H9 (cell line): ENCODE measurements around the gene CCDC28A. TPM values are rescaled to one million over a fixed set of nuclear protein-coding genes. Genes with fewer than 3 reads are reported as not detected.
A peak's percentile ranks its signal among the peaks of the same experiment; 100 is the strongest.

Experiments
- DNase-seq: peaks from one replicate; pipeline ENCODE4 v3.0.0-alpha.2; 2017
- H2AFZ ChIP-seq: one replicate; pipeline ENCODE4 v1.6.1; 2013; ENCODE audit warnings: mild to moderate bottlenecking, low read length, control low read depth, moderate library complexity
- H2AK5ac ChIP-seq: 2 replicates; pipeline ENCODE4 v1.6.1; 2013; ENCODE audit warnings: low read length, control low read depth, mixed read lengths; ENCODE audit not compliant: insufficient read length
- H2BK120ac ChIP-seq: one replicate; pipeline ENCODE4 v1.6.1; 2013; ENCODE audit warnings: low read depth, mild to moderate bottlenecking, low read length, control low read depth, inconsistent platforms; ENCODE audit not compliant: poor library complexity, severe bottlenecking
- H2BK12ac ChIP-seq: 2 replicates; pipeline ENCODE4 v1.6.1; 2013; ENCODE audit warnings: low read length, control low read depth, mixed read lengths, low read depth; ENCODE audit not compliant: insufficient read length
- H2BK15ac ChIP-seq: 2 replicates; pipeline ENCODE4 v1.6.1; 2013; ENCODE audit warnings: low read depth, low read length, control low read depth
- H2BK20ac ChIP-seq: one replicate; pipeline ENCODE4 v1.6.1; 2013; ENCODE audit warnings: low read depth, mild to moderate bottlenecking, low read length, control low read depth, inconsistent platforms; ENCODE audit not compliant: poor library complexity, severe bottlenecking
- H2BK5ac ChIP-seq: 2 replicates; pipeline ENCODE4 v1.6.1; 2013; ENCODE audit warnings: low read length, control low read depth, mixed read lengths; ENCODE audit not compliant: insufficient read length
- H3K14ac ChIP-seq: 2 replicates; pipeline ENCODE4 v1.6.1; 2013; ENCODE audit warnings: low read length, control low read depth; ENCODE audit not compliant: insufficient read depth
- H3K18ac ChIP-seq: 2 replicates; pipeline ENCODE4 v1.6.1; 2013; ENCODE audit warnings: low read depth, mild to moderate bottlenecking, mixed read lengths, low read length, control low read depth; ENCODE audit not compliant: insufficient read length
- H3K23ac ChIP-seq: 2 replicates; pipeline ENCODE4 v1.6.1; 2013; ENCODE audit warnings: low read length, control low read depth, mixed read lengths, low read depth; ENCODE audit not compliant: insufficient read length
- H3K23me2 ChIP-seq: 2 replicates; pipeline ENCODE4 v1.6.1; 2013; ENCODE audit warnings: low read depth, mild to moderate bottlenecking, mixed read lengths, low read length, control low read depth; ENCODE audit not compliant: insufficient read length, poor library complexity, severe bottlenecking
- H3K27ac ChIP-seq: 2 replicates; pipeline ENCODE4 v1.5.1; 2013; ENCODE audit warnings: low read length, control low read depth, mixed read lengths, low read depth; ENCODE audit not compliant: insufficient read length
- H3K27me3 ChIP-seq: 2 replicates; pipeline ENCODE4 v1.6.1; 2013; ENCODE audit warnings: low read length, control low read depth, inconsistent platforms; ENCODE audit not compliant: insufficient read depth
- H3K4ac ChIP-seq: 2 replicates; pipeline ENCODE4 v1.6.1; 2013; ENCODE audit warnings: low read depth, mild to moderate bottlenecking, control low read depth, inconsistent platforms, low read length, moderate library complexity
- H3K4me1 ChIP-seq: 2 replicates; pipeline ENCODE4 v1.6.1; 2013; ENCODE audit warnings: low read length, control low read depth, inconsistent platforms; ENCODE audit not compliant: insufficient read depth
- H3K4me2 ChIP-seq: 2 replicates; pipeline ENCODE4 v1.6.1; 2013; ENCODE audit warnings: low read length, control low read depth, mixed read lengths; ENCODE audit not compliant: insufficient read length, insufficient read depth
- H3K56ac ChIP-seq: 2 replicates; pipeline ENCODE4 v1.6.1; 2013; ENCODE audit warnings: low read depth, mild to moderate bottlenecking, mixed read lengths, low read length, control low read depth; ENCODE audit not compliant: insufficient read length
- H3K79me1 ChIP-seq: 2 replicates; pipeline ENCODE4 v1.6.1; 2013; ENCODE audit warnings: low read depth, mild to moderate bottlenecking, moderate library complexity, low read length, control low read depth, inconsistent platforms; ENCODE audit not compliant: insufficient read depth, poor library complexity, severe bottlenecking
- H3K79me2 ChIP-seq: 2 replicates; pipeline ENCODE4 v1.6.1; 2013; ENCODE audit warnings: low read length, control low read depth, inconsistent platforms; ENCODE audit not compliant: insufficient read depth
- H3K9ac ChIP-seq: 2 replicates; pipeline ENCODE4 v1.6.1; 2013; ENCODE audit warnings: low read length, control low read depth, mixed read lengths; ENCODE audit not compliant: insufficient read length; ENCODE audit errors: extremely low read depth
- H3K9me3 ChIP-seq: one replicate; pipeline ENCODE4 v1.6.1; 2013; ENCODE audit warnings: low read depth, low read length, inconsistent platforms; ENCODE audit not compliant: control insufficient read depth
- H3T11ph ChIP-seq: one replicate; pipeline ENCODE4 v1.6.1; 2013; ENCODE audit warnings: mild to moderate bottlenecking, low read length, control low read depth, inconsistent platforms
- H4K20me1 ChIP-seq: one replicate; pipeline ENCODE4 v1.6.1; 2013; ENCODE audit not compliant: control insufficient read depth, insufficient read length, insufficient read depth
- H4K5ac ChIP-seq: 2 replicates; pipeline ENCODE4 v1.6.1; 2013; ENCODE audit warnings: low read depth, mild to moderate bottlenecking, mixed read lengths, low read length, control low read depth; ENCODE audit not compliant: insufficient read length
- H4K8ac ChIP-seq: replicated peaks from 2 replicates; pipeline ENCODE4 v1.6.1; 2013; ENCODE audit warnings: low read length, control low read depth, mixed read lengths, low read depth; ENCODE audit not compliant: insufficient read length
- H4K91ac ChIP-seq: 2 replicates; pipeline ENCODE4 v1.6.1; 2013; ENCODE audit warnings: low read depth, mild to moderate bottlenecking, moderate library complexity, mixed read lengths, low read length, control low read depth; ENCODE audit not compliant: insufficient read length
- H3K27ac Mint-ChIP-seq, 3 experiments: 2 replicates in 2 of 3; 3 replicates in 1 of 3; pipeline ENCODE4 v1.8.0; 2020 to 2021; ENCODE audit warnings: mixed read lengths in 3 of 3, mild to moderate bottlenecking in 1 of 3, moderate library complexity in 1 of 3
- H3K27me3 Mint-ChIP-seq: 2 replicates; pipeline ENCODE4 v1.8.0; 2021; ENCODE audit warnings: low read depth, mild to moderate bottlenecking, moderate library complexity, mixed read lengths
- H3K36me3 Mint-ChIP-seq, 3 experiments: 2 replicates in 2 of 3; 3 replicates in 1 of 3; pipeline ENCODE4 v1.8.0; 2020 to 2021; ENCODE audit warnings: low read depth in 3 of 3, mixed read lengths in 3 of 3; ENCODE audit not compliant: insufficient read depth in 1 of 3
- H3K4me1 Mint-ChIP-seq, 2 experiments: 2 replicates each; pipeline ENCODE4 v1.8.0; 2020; ENCODE audit warnings: mixed read lengths in 2 of 2
- H3K4me3 Mint-ChIP-seq, 2 experiments: 2 replicates in 1 of 2; 3 replicates in 1 of 2; pipeline ENCODE4 v1.8.0; 2020 to 2021; ENCODE audit warnings: mild to moderate bottlenecking in 2 of 2, mixed read lengths in 2 of 2, moderate library complexity in 1 of 2
- H3K9me3 Mint-ChIP-seq, 2 experiments: 2 replicates in 1 of 2; 3 replicates in 1 of 2; pipeline ENCODE4 v1.8.0; 2020; ENCODE audit warnings: mild to moderate bottlenecking in 2 of 2, mixed read lengths in 2 of 2, moderate library complexity in 1 of 2
- WGBS: extraction: QIAGEN DNeasy Blood & Tissue Kit; methylation state at CpG from one replicate; pipeline ENCODE4 v1.1.7; 2013; ENCODE audit warnings: missing lambda C conversion rate, low lambda C conversion rate, mixed read lengths; ENCODE audit not compliant: insufficient read length; ENCODE audit errors: extremely low coverage; 5-methylcytosine and 5-hydroxymethylcytosine counted together
- total RNA-seq: library from RNA; stranded (reverse); gene quantifications from 2 replicates; pipeline ENCODE4 v1.2.1, GENCODE V29; 2021
- TF ChIP-seq, protein P1 (sequence below): fragments of 200-600 bp; sonication (generic); conservative IDR thresholded peaks from 3 replicates; pipeline ENCODE4 v1.8.0; 2021; ENCODE audit warnings: antibody characterized with exemption, mild to moderate bottlenecking

CCDC28A gene
- total RNA-seq, 1 experiment from 2014 or later = 12.9 TPM

DNA sequence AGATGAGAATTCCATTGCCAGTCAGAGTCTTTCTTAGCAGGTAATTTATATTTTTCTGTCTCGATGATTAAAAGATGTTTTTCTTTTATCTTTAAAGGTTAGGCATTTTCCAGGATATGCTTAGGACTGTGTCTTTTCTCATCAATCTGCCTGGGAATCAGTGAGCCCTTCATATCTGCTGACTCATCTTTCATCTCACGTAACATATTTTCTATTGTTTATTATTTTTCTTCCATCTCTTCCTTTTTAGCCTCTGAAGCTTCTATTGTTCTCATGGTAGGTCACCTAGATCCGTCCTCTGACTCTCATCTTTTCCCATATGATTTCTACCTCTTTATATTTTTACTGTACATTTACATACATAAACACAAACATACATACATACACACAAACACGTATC is 8.7 kb downstream of the CCDC28A start:
- Histone ChIP-seq H3K79me1 (no peaks in the 10 kb centered on the region), H3K4me1 (no peaks in the 10 kb centered on the region), H2BK15ac (no peak overlapping the region), H2BK5ac (no peak overlapping the region), H2AK5ac (no peak overlapping the region), H4K5ac (no peak overlapping the region), H2AFZ (no peak overlapping the region), H4K91ac (no peak overlapping the region), H2BK120ac (no peak overlapping the region), H3K56ac (no peak overlapping the region), H4K20me1 (no peaks in the 10 kb centered on the region), H3K9ac (no peak overlapping the region), H3K27me3 (no peaks in the 10 kb centered on the region), H3K14ac (no peak overlapping the region), H3K23me2 (no peaks in the 10 kb centered on the region), H3K4me2 (no peak overlapping the region), H3K27ac (no peak overlapping the region), H3T11ph (no peak overlapping the region), H3K18ac (no peak overlapping the region), H3K23ac (no peak overlapping the region), H2BK20ac (no peak overlapping the region), H3K9me3 (no peaks in the 10 kb centered on the region), H3K79me2 (no peaks in the 10 kb centered on the region), H4K8ac (no peak overlapping the region), H3K4ac (no peak overlapping the region), H2BK12ac (no peak overlapping the region)
- TF ChIP-seq, protein P1, sequence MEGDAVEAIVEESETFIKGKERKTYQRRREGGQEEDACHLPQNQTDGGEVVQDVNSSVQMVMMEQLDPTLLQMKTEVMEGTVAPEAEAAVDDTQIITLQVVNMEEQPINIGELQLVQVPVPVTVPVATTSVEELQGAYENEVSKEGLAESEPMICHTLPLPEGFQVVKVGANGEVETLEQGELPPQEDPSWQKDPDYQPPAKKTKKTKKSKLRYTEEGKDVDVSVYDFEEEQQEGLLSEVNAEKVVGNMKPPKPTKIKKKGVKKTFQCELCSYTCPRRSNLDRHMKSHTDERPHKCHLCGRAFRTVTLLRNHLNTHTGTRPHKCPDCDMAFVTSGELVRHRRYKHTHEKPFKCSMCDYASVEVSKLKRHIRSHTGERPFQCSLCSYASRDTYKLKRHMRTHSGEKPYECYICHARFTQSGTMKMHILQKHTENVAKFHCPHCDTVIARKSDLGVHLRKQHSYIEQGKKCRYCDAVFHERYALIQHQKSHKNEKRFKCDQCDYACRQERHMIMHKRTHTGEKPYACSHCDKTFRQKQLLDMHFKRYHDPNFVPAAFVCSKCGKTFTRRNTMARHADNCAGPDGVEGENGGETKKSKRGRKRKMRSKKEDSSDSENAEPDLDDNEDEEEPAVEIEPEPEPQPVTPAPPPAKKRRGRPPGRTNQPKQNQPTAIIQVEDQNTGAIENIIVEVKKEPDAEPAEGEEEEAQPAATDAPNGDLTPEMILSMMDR = no peak
- Mint-ChIP-seq H3K4me3 (no peak overlapping the region), H3K27me3 (no peaks in the 10 kb centered on the region), H3K27ac (peak overlapping the region in 2 of 3 experiments; percentile 9 to 19; a peak in 1 of 7 replicates), H3K9me3 (no peaks in the 10 kb centered on the region), H3K36me3 (no peaks in the 10 kb centered on the region), H3K4me1 (no peaks in the 10 kb centered on the region)
- DNase-seq = no peak
- WGBS = 100% methylated on average over 1 of the region's 4 CpGs
